ENCODE results near the gene TTLL9. TPM values are rescaled to one million over a fixed set of nuclear protein-coding genes. Genes with fewer than 3 reads are reported as not detected.

The TTLL9 gene
- total and polyA plus RNA-seq, 2 donors (not counting 1 experiment from before 2014, with no cell fraction given) = 0.74 to 0.76 TPM

DNA sequence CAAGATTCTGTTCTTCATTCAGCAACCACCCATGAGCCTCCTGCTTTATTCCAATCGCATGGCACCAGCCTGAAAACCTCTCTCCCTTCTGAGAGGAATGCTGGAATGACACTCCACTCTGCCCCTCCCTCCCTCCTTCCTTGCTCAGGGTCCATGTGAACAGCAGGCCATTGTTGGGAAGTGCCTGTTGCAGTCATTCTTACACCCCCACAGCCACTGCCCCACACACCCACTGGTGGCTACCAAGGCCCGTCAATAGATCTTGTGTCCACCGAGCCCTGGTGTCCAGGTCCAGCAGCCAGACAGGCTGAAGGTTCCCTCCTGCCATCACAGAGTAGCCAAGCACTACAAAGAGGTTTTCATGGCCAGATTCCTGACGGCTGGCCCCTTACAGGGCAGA, 74.9 kb downstream of the TTLL9 start:
- H3K4me3 Mint-ChIP-seq = no peak overlapping the region
- Histone ChIP-seq H4K20me1 (ENCODE audit: control insufficient read depth, insufficient read depth, low read length, poor library complexity, severe bottlenecking) (peaks cover 45% of the 10 kb centered on the region), H3K9me3 (ENCODE audit: control extremely low read depth in 1 of 3, control insufficient read depth in 2 of 3, insufficient read depth in 1 of 3, low read length in 2 of 3) (peaks cover 0 to 4% (median 3%) of the 10 kb centered on the region in 3 donors), H3K27ac (ENCODE audit: low read length in 2 of 2) (no peak overlapping the region), H3K4me1 (ENCODE audit: control insufficient read depth in 2 of 2, insufficient read depth in 2 of 2, low read length in 2 of 2) (peaks cover 4 to 7% of the 10 kb centered on the region in 2 donors), H3K9ac (ENCODE audit: low read length) (no peak overlapping the region), H3K36me3 (replicated peaks in 1 of 2; ENCODE audit: control extremely low read depth in 1 of 2, control insufficient read depth in 1 of 2, extremely low read depth in 1 of 2, insufficient read depth in 2 of 2, low read length in 1 of 2) (peaks cover 2 to 70% of the 10 kb centered on the region in 2 experiments), H3K27me3 (replicated peaks in 1 of 4; ENCODE audit: control extremely low read depth in 1 of 4, control insufficient read depth in 3 of 4, insufficient read depth in 4 of 4, low read length in 3 of 4) (no peaks in the 10 kb centered on the region), H2AFZ (ENCODE audit: insufficient read depth, low read depth, low read length, poor library complexity, severe bottlenecking) (no peak overlapping the region), H3K4me3 (ENCODE audit: control extremely low read depth in 1 of 5, extremely low read depth in 1 of 5, insufficient read depth in 1 of 5, low read depth in 2 of 5, low read length in 4 of 5) (no peak overlapping the region), H3K4me2 (replicated peaks; ENCODE audit: low read depth, low read length, poor library complexity, severe bottlenecking) (no peak overlapping the region), H3K79me2 (ENCODE audit: control insufficient read depth, insufficient read depth, low read length) (peaks cover 13% of the 10 kb centered on the region)
- H3K27me3 Mint-ChIP-seq = no peaks in the 10 kb centered on the region
- peaks cover 12% of the 10 kb centered on the region for H3K4me1 Mint-ChIP-seq
- WGBS (ENCODE audit: insufficient coverage) = 87% methylated on average over 4 of the region's 4 CpGs
- CTCF ChIA-PET = no interaction called here
- POLR2A ChIA-PET = no interaction called here
- TF ChIP-seq EZH2 (IDR thresholded peaks at IDR 0.05; ENCODE audit: borderline replicate concordance, insufficient read depth, low read depth, low read length, poor library complexity, severe bottlenecking) = no peak
- TF ChIP-seq, protein P1, sequence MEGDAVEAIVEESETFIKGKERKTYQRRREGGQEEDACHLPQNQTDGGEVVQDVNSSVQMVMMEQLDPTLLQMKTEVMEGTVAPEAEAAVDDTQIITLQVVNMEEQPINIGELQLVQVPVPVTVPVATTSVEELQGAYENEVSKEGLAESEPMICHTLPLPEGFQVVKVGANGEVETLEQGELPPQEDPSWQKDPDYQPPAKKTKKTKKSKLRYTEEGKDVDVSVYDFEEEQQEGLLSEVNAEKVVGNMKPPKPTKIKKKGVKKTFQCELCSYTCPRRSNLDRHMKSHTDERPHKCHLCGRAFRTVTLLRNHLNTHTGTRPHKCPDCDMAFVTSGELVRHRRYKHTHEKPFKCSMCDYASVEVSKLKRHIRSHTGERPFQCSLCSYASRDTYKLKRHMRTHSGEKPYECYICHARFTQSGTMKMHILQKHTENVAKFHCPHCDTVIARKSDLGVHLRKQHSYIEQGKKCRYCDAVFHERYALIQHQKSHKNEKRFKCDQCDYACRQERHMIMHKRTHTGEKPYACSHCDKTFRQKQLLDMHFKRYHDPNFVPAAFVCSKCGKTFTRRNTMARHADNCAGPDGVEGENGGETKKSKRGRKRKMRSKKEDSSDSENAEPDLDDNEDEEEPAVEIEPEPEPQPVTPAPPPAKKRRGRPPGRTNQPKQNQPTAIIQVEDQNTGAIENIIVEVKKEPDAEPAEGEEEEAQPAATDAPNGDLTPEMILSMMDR (IDR thresholded peaks at IDR 0.05) = no peak
- no peaks in the 10 kb centered on the region for H3K9me3 Mint-ChIP-seq (ENCODE audit: insufficient read depth)
- no peak overlapping the region for H3K27ac Mint-ChIP-seq
- no peak for ATAC-seq (ENCODE audit: low read depth)
- intact Hi-C loops (cut with micrococcal nuclease) = no loop called here
- no peak for DNase-seq

DNA sequence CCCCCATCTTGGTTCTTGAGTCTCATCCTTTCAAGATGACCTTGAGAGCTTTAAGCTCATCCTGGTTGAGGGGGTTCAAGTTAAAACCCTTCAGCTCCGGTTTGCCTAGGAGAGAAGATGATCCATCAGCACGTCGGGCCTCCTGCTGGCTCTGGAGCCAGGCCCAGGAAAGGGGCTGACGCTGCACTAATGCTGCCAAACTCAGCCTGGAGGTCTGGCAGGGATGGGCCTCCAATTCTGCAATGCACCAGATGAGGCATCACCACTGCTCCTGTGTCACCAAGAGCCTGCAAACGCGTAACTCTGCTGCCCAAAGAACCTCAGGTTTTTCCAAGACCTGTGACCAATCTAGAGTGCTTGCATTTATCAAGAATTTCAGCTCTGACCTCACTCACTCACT, 75.4 kb downstream of the TTLL9 start:
- no peak overlapping the region for H3K27ac Mint-ChIP-seq
- Histone ChIP-seq H3K4me3 (ENCODE audit: control extremely low read depth in 1 of 5, extremely low read depth in 1 of 5, insufficient read depth in 1 of 5, low read depth in 2 of 5, low read length in 4 of 5) (no peak overlapping the region), H2AFZ (ENCODE audit: insufficient read depth, low read depth, low read length, poor library complexity, severe bottlenecking) (no peak overlapping the region), H4K20me1 (ENCODE audit: control insufficient read depth, insufficient read depth, low read length, poor library complexity, severe bottlenecking) (peaks cover 50% of the 10 kb centered on the region), H3K36me3 (replicated peaks in 1 of 2; ENCODE audit: control extremely low read depth in 1 of 2, control insufficient read depth in 1 of 2, extremely low read depth in 1 of 2, insufficient read depth in 2 of 2, low read length in 1 of 2) (peaks cover 2 to 70% of the 10 kb centered on the region in 2 experiments), H3K27ac (ENCODE audit: low read length in 2 of 2) (no peak overlapping the region), H3K4me1 (ENCODE audit: control insufficient read depth in 2 of 2, insufficient read depth in 2 of 2, low read length in 2 of 2) (peaks cover 9 to 11% of the 10 kb centered on the region in 2 donors), H3K79me2 (ENCODE audit: control insufficient read depth, insufficient read depth, low read length) (peaks cover 18% of the 10 kb centered on the region), H3K9ac (ENCODE audit: low read length) (no peak overlapping the region), H3K27me3 (replicated peaks in 1 of 4; ENCODE audit: control extremely low read depth in 1 of 4, control insufficient read depth in 3 of 4, insufficient read depth in 4 of 4, low read length in 3 of 4) (no peaks in the 10 kb centered on the region), H3K4me2 (replicated peaks; ENCODE audit: low read depth, low read length, poor library complexity, severe bottlenecking) (no peak overlapping the region), H3K9me3 (ENCODE audit: control extremely low read depth in 1 of 3, control insufficient read depth in 2 of 3, insufficient read depth in 1 of 3, low read length in 2 of 3) (peaks cover 0 to 4% (median 3%) of the 10 kb centered on the region in 3 donors)
- CTCF ChIA-PET = no interaction called here
- H3K4me1 Mint-ChIP-seq = peaks cover 17% of the 10 kb centered on the region
- 94% methylated on average over 6 of the region's 6 CpGs for WGBS (ENCODE audit: insufficient coverage)
- TF ChIP-seq, protein P1 (IDR thresholded peaks at IDR 0.05) = no peak
- no peak for TF ChIP-seq EZH2 (IDR thresholded peaks at IDR 0.05; ENCODE audit: borderline replicate concordance, insufficient read depth, low read depth, low read length, poor library complexity, severe bottlenecking)
- intact Hi-C loops (cut with micrococcal nuclease) = no loop called here
- H3K27me3 Mint-ChIP-seq = no peaks in the 10 kb centered on the region
- POLR2A ChIA-PET = no interaction called here
- DNase-seq = no peak
- no peak for ATAC-seq (ENCODE audit: low read depth)
- H3K4me3 Mint-ChIP-seq = no peak overlapping the region
- H3K9me3 Mint-ChIP-seq (ENCODE audit: insufficient read depth) = no peaks in the 10 kb centered on the region

Data from B cell (primary cell).